Retinal pigment epithelial cell (primary cell): Measurements from ENCODE around the gene VEZT.
"Not testable (repeated sequence)": the region's sequence is repeated elsewhere in the genome, so short reads cannot be mapped to it uniquely, and the experiment has no call there.

Experiments used
- DNase-seq: peaks from one replicate; pipeline ENCODE4 v3.0.0-alpha.2; 2010; ENCODE audit warnings: low read depth
- H3K4me3 ChIP-seq: 2 replicates; pipeline ENCODE4 v1.5.1; 2011; ENCODE audit warnings: mild to moderate bottlenecking, low read length, control low read depth, moderate library complexity
- CTCF ChIP-seq: conservative IDR thresholded peaks from 2 replicates; pipeline ENCODE4 v1.5.1; 2011; ENCODE audit warnings: low read depth, low read length, control low read depth, inconsistent platforms

Gene VEZT

DNA sequence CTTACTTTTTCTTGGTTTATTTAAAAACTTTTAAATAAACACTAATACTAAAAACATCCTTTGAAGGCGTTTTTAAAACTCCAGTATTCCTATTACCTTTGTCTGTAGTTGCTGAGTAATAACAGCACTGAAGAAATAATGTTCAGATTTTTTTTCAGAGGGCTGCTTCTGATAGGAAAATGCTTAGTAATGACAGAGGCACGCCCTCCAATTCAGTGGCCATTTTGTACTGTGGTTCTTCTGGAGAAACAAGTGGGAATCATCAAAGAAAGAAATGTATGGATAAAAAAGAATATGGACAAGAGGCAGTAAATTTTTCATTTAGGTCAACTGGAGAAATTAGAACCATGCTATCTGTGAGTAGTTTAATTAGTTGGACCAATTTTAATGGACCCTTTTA is 13.6 kb downstream of the VEZT start:
- no peak for TF ChIP-seq CTCF
- H3K4me3 ChIP-seq = no peak overlapping the region
- DNase-seq = no peak

GRCh38 chr12:95234187-95234586 is 16.6 kb downstream of the VEZT start:
- H3K4me3 ChIP-seq, DNase-seq: not testable (repeated sequence)

DNA sequence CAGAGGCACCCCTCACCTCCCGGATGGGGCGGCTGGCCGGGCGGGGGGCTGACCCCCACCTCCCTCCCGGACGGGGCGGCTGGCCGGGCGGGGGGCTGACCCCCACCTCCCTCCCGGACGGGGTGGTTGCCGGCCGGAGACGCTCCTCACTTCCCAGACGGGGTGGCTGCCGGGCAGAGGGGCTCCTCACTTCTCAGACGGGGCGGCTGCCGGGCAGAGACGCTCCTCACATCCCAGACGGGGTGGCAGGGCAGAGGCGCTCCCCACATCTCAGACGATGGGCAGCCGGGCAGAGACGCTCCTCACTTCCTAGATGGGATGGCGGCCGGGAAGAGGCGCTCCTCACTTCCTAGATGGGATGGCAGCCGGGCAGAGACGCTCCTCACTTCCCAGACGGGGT is 18.0 kb downstream of the VEZT start:
- not testable (repeated sequence) for DNase-seq, H3K4me3 ChIP-seq

- no peak for DNase-seq
- TF ChIP-seq CTCF = no peak
- H3K4me3 ChIP-seq = no peak overlapping the region
Measured at GRCh38 chr12:95237315-95237714, 19.7 kb downstream of the VEZT start.

- no peak for DNase-seq
- no peak for TF ChIP-seq CTCF
- no peak overlapping the region for H3K4me3 ChIP-seq
Measured at GRCh38 chr12:95238150-95238549, 20.5 kb downstream of the VEZT start.

- H3K4me3 ChIP-seq = no peak overlapping the region
- no peak for TF ChIP-seq CTCF
- no peak for DNase-seq
Measured at GRCh38 chr12:95239216-95239615, 21.6 kb downstream of the VEZT start.

- DNase-seq, H3K4me3 ChIP-seq: not testable (repeated sequence)
Measured at GRCh38 chr12:95239835-95240234, 22.2 kb downstream of the VEZT start.

GRCh38 chr12:95240556-95240955 is 22.9 kb downstream of the VEZT start:
- no peak for TF ChIP-seq CTCF
- H3K4me3 ChIP-seq = no peak overlapping the region
- DNase-seq = no peak

DNA sequence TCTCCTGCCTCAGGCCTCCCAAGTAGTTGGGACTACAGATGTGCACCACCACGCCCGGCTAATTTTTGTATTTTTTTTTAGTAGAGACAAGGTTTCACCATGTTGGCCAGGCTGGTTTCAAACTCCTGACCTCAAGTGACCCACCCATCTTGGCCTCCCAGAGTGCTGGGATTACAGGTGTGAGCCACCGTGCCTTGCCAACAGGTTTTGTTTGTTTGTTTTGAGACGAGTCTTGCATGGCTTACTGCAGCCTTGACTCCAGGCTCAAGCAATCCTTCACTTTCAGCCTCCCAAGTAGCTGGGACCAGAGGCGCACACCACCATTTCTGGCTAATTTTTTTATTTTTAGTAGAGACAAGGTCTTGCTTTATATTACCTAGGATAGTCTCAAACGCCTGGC is 23.5 kb downstream of the VEZT start:
- not testable (repeated sequence) for H3K4me3 ChIP-seq, DNase-seq
